Type B pancreatic cell (in vitro differentiated cells): ENCODE results near the gene MRPL37. TPM values are rescaled to one million over a fixed set of nuclear protein-coding genes. Genes with fewer than 3 reads are reported as not detected.

Source experiments
- DNase-seq: peaks from one replicate; pipeline ENCODE4 v3.0.0; 2021; ENCODE audit warnings: mixed read lengths; ENCODE audit not compliant: unreplicated experiment; ENCODE audit errors: extremely low spot score
- H3K27ac Mint-ChIP-seq: 2 replicates; pipeline ENCODE4 v1.8.0; 2021; ENCODE audit warnings: mild to moderate bottlenecking, mixed read lengths
- H3K27me3 Mint-ChIP-seq: 2 replicates; pipeline ENCODE4 v1.8.0; 2021; ENCODE audit warnings: mixed read lengths
- H3K36me3 Mint-ChIP-seq: 2 replicates; pipeline ENCODE4 v1.8.0; 2021; ENCODE audit warnings: mixed read lengths
- H3K4me1 Mint-ChIP-seq: one replicate; pipeline ENCODE4 v1.8.0; 2021; ENCODE audit warnings: mixed read lengths; ENCODE audit not compliant: unreplicated experiment
- H3K4me3 Mint-ChIP-seq: 2 replicates; pipeline ENCODE4 v1.8.0; 2021; ENCODE audit warnings: mild to moderate bottlenecking, mixed read lengths
- H3K9me3 Mint-ChIP-seq: 2 replicates; pipeline ENCODE4 v1.8.0; 2021; ENCODE audit warnings: mixed read lengths
- total RNA-seq: library from RNA; stranded (reverse); gene quantifications from 2 replicates; pipeline ENCODE4 v1.2.1, GENCODE V29; 2021; ENCODE audit warnings: low replicate concordance
- TF ChIP-seq, protein P1 (sequence below): fragments of 200-600 bp; sonication (generic); conservative IDR thresholded peaks from 2 replicates; pipeline ENCODE4 v1.5.0; 2021; ENCODE audit warnings: antibody characterized with exemption, mild to moderate bottlenecking

The MRPL37 gene
- total RNA-seq, 1 donor from 2014 or later: 78.4 TPM

GRCh38 chr1:54252371-54252936 lies 52.5 kb downstream of the MRPL37 start:
- Mint-ChIP-seq H3K4me3 (no peak overlapping the region), H3K4me1 (peaks cover 16% of the 10 kb centered on the region), H3K36me3 (peaks cover 8% of the 10 kb centered on the region), H3K27me3 (no peaks in the 10 kb centered on the region), H3K9me3 (no peaks in the 10 kb centered on the region), H3K27ac (peak overlapping the region; percentile 35)
- TF ChIP-seq, protein P1, sequence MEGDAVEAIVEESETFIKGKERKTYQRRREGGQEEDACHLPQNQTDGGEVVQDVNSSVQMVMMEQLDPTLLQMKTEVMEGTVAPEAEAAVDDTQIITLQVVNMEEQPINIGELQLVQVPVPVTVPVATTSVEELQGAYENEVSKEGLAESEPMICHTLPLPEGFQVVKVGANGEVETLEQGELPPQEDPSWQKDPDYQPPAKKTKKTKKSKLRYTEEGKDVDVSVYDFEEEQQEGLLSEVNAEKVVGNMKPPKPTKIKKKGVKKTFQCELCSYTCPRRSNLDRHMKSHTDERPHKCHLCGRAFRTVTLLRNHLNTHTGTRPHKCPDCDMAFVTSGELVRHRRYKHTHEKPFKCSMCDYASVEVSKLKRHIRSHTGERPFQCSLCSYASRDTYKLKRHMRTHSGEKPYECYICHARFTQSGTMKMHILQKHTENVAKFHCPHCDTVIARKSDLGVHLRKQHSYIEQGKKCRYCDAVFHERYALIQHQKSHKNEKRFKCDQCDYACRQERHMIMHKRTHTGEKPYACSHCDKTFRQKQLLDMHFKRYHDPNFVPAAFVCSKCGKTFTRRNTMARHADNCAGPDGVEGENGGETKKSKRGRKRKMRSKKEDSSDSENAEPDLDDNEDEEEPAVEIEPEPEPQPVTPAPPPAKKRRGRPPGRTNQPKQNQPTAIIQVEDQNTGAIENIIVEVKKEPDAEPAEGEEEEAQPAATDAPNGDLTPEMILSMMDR: no peak
- DNase-seq: no peak

DNA sequence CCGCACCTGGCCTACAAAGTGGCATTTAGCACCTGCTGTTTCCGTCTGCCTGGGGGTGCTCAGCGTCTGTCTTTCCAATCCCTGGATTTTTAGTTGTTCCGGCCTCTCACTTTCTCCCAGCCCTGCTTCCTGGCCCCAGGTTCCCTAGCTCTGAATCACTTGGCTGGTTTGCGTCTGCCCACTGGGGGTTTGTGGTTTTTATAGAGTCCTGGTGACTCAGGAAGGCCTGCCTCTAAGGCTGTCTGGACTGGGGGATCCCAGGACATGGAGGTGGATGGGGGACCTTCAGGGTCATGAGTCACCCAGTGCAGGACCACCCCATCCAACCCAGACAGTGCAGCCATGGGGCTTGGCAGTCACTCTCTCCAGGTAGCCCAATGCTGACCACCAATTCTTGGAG lies 53.5 kb downstream of the MRPL37 start:
- Mint-ChIP-seq H3K36me3 (peaks cover 10% of the 10 kb centered on the region), H3K9me3 (no peaks in the 10 kb centered on the region), H3K4me3 (no peak overlapping the region), H3K4me1 (peaks cover 26% of the 10 kb centered on the region), H3K27ac (no peak overlapping the region), H3K27me3 (no peaks in the 10 kb centered on the region)
- TF ChIP-seq, protein P1: no peak
- DNase-seq: no peak

GRCh38 chr1:54254055-54254454 lies 54.1 kb downstream of the MRPL37 start:
- H3K4me3 Mint-ChIP-seq: no peak overlapping the region
- H3K4me1 Mint-ChIP-seq: peaks cover 28% of the 10 kb centered on the region
- peak overlapping the region; percentile 9 for H3K27ac Mint-ChIP-seq
- TF ChIP-seq, protein P1: no peak
- H3K36me3 Mint-ChIP-seq: peaks cover 10% of the 10 kb centered on the region
- no peaks in the 10 kb centered on the region for H3K9me3 Mint-ChIP-seq
- no peak for DNase-seq
- H3K27me3 Mint-ChIP-seq: no peaks in the 10 kb centered on the region

- TF ChIP-seq, protein P1: no peak
- Mint-ChIP-seq H3K36me3 (peaks cover 10% of the 10 kb centered on the region), H3K4me1 (peaks cover 32% of the 10 kb centered on the region), H3K27ac (no peak overlapping the region), H3K9me3 (no peaks in the 10 kb centered on the region), H3K27me3 (no peaks in the 10 kb centered on the region), H3K4me3 (no peak overlapping the region)
- no peak for DNase-seq
Observed at GRCh38 chr1:54255026-54255702, 55.2 kb downstream of the MRPL37 start.

GRCh38 chr1:54256522-54257345 lies 56.8 kb downstream of the MRPL37 start:
- H3K4me3 Mint-ChIP-seq: peak overlapping the region; percentile 29
- peaks cover 14% of the 10 kb centered on the region for H3K36me3 Mint-ChIP-seq
- H3K4me1 Mint-ChIP-seq: peaks cover 39% of the 10 kb centered on the region
- peak overlapping the region; percentile 71 for H3K27ac Mint-ChIP-seq
- no peaks in the 10 kb centered on the region for H3K27me3 Mint-ChIP-seq
- no peak for DNase-seq
- TF ChIP-seq, protein P1: no peak
- no peaks in the 10 kb centered on the region for H3K9me3 Mint-ChIP-seq
